ENCODE data around the gene KRTAP24-1.

The KRTAP24-1 gene

DNA sequence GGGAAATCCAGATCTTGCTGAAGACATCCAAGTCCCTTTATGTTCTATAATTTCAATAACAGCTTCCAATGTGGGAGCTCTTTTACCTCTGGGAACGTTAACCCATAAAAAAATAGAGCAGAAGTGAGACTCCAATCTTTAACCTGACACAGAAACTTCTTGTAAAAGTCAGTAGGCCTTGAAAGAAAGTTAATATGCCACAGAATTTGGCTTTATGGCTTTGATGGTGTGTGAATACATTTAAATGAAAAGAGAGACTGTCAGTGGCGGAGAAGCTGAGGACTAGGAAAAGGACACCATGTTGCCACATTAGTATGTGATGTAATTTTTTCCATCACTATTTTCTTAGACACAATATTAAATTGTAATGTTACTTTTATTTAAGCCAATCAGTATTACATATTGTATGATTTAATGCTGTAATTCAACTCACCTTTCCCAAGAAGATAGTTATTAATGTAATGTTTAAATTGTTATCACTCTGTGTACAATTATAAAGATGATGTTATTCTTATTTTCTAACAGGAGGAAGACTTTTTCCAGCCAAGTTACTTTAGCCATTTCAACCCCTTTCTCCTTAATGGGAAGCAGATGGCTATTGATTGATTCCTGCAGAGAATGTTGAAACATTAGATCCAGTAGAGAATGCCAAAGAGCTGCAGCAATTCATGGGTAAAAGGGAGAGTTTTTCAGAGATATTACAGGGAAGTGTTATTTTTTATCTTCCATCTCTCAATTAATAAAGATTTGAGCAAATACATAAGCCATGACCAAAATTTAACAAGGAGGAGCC, 49.3 kb downstream of the KRTAP24-1 start:
- DNase-seq: no peak

DNA sequence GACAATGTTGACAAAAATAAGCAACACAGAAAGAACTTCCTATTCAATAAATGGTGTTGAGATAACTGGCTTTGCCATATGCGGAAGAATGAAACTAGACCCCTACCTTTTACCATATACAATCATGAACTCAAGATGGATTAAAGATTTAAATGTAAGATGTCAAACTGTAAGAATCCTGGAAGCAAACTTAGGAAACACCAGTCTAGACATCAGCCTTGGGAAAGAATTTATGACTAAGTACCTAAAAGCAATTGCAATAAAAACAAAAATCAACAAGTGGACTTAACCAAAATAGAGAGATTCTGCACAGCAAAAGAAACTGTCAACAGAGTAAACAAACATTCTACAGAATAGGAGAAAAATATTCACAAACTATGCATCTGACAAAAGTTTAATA, 50.7 kb downstream of the KRTAP24-1 start:
- DNase-seq: no peak

Data from GDM1 (cell line).